CD4-positive, alpha-beta T cell treated with Interleukin-12 subunit alpha and Interleukin-12 subunit beta, for 1 hour (primary cell): ENCODE results near the gene MSH5.

Experiments
- DNase-seq: peaks from one replicate; pipeline ENCODE4 v3.0.0-alpha.2; 2020

The MSH5 gene

GRCh38 chr6:31811645-31812044, 71.8 kb downstream of the MSH5 start:
- no peak for DNase-seq
